Measurements from ENCODE around the gene MTG1.
"Not testable (repeated sequence)": the region's sequence is repeated elsewhere in the genome, so short reads cannot be mapped to it uniquely, and the experiment has no call there.

The MTG1 gene

GRCh38 chr10:133465950-133466474 is 72.1 kb downstream of the MTG1 start:
- no peak for DNase-seq (ENCODE audit: low read depth)
- TF ChIP-seq, protein P1, sequence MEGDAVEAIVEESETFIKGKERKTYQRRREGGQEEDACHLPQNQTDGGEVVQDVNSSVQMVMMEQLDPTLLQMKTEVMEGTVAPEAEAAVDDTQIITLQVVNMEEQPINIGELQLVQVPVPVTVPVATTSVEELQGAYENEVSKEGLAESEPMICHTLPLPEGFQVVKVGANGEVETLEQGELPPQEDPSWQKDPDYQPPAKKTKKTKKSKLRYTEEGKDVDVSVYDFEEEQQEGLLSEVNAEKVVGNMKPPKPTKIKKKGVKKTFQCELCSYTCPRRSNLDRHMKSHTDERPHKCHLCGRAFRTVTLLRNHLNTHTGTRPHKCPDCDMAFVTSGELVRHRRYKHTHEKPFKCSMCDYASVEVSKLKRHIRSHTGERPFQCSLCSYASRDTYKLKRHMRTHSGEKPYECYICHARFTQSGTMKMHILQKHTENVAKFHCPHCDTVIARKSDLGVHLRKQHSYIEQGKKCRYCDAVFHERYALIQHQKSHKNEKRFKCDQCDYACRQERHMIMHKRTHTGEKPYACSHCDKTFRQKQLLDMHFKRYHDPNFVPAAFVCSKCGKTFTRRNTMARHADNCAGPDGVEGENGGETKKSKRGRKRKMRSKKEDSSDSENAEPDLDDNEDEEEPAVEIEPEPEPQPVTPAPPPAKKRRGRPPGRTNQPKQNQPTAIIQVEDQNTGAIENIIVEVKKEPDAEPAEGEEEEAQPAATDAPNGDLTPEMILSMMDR (conservative IDR thresholded peaks at IDR 0.05; ENCODE audit: control insufficient read depth, insufficient read depth, low read depth, low read length) = no peak
- no peak overlapping the region for H3K4me3 ChIP-seq (ENCODE audit: control insufficient read depth, low read depth, low read length)

- no peak overlapping the region for H3K4me3 ChIP-seq (ENCODE audit: control insufficient read depth, low read depth, low read length)
- TF ChIP-seq, protein P1 (conservative IDR thresholded peaks at IDR 0.05; ENCODE audit: control insufficient read depth, insufficient read depth, low read depth, low read length) = no peak
- DNase-seq (ENCODE audit: low read depth) = no peak
Measured at GRCh38 chr10:133466683-133467275, 72.8 kb downstream of the MTG1 start.

DNA sequence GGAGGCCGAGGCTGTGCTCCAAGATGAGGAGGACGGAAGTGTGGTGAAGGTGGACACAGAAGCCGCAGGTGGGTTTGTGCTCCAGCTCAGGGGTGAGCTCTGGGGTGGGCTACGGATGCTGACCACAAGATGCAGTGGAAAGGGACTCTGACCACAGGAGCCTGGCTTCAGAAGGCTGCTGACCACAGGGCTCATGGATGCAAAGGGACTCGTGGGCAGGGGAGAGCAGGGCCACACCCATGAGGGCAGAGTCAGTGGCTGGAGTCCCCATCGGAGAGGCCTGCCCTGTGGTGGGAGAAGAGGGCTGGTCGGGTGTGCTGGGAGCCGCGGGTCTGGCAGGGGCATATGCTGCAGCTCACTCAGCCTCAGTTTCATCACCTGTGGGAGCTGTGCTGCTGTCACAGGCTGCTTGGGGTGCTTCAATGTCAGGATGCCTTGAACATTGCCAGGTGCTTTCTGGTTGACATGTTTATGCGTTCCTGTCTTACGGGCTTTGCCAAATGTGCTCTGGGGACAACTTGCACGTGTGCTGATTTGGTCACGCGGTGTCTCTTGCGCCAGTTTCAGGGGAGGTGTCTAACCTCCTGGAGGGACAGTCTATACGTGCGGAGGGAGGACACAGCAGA is 73.4 kb downstream of the MTG1 start:
- DNase-seq (ENCODE audit: low read depth) = no peak
- TF ChIP-seq, protein P1 (conservative IDR thresholded peaks at IDR 0.05; ENCODE audit: control insufficient read depth, insufficient read depth, low read depth, low read length) = no peak
- no peak overlapping the region for H3K4me3 ChIP-seq (ENCODE audit: control insufficient read depth, low read depth, low read length)

DNA sequence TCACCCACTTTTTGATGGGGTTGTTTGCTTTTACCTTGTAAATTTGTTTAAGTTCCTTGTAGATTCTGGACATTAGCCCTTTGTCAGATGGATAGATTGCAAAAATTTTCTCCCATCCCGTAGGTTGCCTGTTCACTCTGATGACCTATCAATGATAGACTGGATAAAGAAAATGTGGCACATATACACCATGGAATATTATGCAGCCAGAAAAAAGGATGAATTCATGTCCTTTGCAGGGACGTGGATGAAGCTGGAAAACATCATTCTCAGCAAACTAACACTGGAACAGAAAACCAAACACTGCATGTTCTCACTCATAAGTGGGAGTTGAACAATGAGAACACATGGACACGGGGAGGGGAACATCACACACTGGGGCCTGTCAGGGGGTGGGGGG is 75.2 kb downstream of the MTG1 start:
- not testable (repeated sequence) for H3K4me3 ChIP-seq (ENCODE audit: control insufficient read depth, low read depth, low read length); DNase-seq (ENCODE audit: low read depth)

DNA sequence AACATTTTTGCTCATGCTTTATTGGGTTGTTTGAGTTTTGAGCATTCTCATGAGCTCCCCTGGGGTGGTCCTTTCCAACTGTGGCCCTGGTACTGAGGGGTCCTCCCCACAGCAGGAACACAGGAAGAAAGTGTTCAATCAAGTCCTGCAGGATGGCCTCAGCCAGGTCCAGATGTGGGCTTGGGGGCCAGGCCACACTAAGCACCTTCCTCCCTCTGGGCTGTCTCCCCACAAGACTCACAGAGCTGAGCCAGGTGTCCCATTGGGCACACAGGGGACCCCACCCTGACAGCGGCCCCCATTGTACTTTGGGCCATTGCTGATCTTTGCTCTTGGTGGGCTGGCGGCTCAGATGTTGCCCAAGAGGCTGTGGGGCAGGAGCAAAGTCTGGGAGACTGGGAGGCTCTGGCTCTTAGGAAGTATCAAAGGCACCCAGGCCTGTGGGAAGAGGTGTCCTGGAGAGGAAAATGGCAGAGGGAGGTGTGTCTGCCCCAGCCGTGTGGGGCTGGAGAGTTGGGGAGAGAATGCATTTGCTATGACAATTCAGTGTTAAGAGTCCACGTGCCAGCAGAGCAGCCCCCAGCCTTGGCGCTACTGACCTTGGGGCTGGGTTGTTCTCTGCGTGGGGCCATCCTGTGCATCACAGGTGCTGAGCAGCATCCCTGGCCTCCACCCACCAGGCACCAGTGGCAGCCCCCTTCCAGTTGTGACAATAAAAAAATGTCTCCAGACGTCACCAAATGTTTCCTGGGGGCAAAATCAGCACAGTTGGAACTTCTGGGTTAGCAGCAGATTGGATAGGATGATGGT is 77.5 kb downstream of the MTG1 start:
- no peak for DNase-seq (ENCODE audit: low read depth)
- TF ChIP-seq, protein P1 (conservative IDR thresholded peaks at IDR 0.05; ENCODE audit: control insufficient read depth, insufficient read depth, low read depth, low read length) = no peak
- no peak overlapping the region for H3K4me3 ChIP-seq (ENCODE audit: control insufficient read depth, low read depth, low read length)
